GM19240 (cell line): ENCODE measurements around the gene HNRNPDL.
"Not testable (repeated sequence)": the region's sequence is repeated elsewhere in the genome, so short reads cannot be mapped to it uniquely, and the experiment has no call there.

ENCODE experiments used
- DNase-seq: peaks from one replicate; pipeline ENCODE4 v3.0.0; 2011; ENCODE audit warnings: low spot score; ENCODE audit not compliant: insufficient read length

HNRNPDL gene

DNA sequence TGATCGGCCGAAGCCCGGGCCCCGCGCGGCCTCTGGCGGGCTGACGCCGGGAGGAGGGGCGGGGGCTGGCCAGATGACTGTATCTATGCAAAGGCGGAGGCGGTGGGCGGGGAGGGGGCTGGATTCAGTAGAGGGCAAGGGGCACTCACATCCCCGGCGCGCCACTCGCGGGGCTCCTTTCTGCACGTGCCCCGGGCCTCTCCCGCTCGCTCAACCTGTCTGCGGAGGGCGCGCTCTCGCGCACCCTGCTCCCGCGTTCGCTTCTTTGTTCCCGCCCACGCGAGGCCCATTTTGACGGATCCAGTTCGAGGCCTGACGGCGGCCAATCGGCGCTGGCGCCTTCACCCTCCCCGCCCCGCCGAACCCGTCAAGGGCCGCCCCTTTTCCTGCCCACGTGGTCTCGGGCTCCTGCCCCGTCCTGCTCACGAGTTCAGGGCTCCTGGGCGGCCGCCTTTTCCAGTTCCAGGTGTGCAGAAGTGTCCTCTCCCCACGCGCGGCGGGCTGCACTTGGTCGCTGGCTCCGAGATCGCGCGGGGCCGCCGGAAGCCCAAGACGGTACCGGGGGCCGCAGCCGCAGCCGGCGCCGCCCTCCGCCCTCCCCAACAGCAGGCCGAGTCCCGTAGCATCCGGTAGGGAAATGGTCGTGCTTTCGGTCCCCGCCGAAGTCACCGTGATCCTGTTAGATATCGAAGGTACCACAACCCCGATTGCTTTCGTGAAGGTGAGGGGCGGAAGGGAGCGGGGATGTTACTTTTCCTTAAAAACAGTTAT is at the start of gene HNRNPDL, which contains the start of gene ENOPH1:
Gene HNRNPDL, minus strand, starts transcription at position 270 of the 771 bp plus-strand sequence. CDS start 772 bp downstream, outside the sequence.
Gene ENOPH1, plus strand, starts transcription at position 398 of the 771 bp plus-strand sequence. Its CDS starts 240 bp downstream, at position 638.
- DNase-seq: peak; percentile 65

DNA sequence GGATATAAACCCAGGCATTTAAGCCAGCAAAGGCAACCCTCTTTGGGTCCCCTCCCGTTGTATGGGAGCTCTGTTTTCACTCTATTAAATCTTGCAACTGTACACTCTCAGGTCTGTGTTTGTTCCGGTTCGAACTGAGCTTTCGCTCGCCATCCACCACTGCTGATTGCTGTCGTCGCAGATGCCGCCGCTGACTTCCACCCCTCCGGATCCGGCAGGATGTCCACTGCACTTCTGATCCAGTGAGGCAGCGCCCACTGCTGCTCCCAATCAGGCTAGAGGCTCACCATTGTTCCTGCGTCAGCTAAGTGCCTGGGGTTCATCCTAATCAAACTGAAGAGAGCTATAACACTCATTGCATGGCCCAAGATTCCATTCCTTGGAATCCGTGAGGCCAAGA is 49.3 kb upstream of the HNRNPDL start:
- DNase-seq: no peak

DNA sequence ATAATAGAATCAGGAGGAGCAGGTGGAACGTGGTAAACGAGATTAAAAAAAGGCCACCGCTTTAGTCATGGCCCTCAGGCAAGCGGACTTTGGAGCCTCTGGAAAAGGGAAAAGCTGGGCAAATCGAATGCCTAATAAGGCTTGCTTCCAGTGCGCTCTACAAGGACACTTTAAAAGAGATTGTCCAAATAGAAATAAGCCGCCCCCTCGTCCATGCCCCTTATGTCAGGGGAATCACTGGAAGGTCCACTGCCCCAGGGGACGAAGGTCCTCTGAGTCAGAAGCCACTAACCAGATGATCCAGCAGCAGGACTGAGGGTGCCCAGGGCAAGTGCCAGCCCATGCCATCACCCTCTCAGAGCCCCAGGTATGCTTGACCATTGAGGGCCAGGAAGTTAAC is 47.2 kb upstream of the HNRNPDL start:
- DNase-seq: not testable (repeated sequence)

DNA sequence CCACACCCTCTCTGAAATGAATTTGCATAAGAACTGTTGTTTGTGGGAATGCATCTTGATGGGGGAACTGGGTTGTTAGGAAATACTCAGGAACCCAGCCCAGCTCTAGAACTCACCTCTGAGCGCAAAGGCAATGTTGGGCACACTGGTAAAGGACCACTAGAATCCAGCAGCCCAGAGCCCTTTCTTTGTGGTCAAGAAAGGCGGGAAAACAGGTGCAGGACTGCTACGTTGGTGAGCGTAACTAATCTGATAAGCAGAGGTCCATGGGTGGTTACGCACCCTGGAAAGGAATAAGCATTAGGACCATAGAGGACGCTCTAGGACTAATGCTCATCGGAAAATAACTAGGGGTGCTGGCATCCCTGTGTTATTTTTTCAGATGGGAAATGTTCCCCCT is 45.7 kb upstream of the HNRNPDL start:
- not testable (repeated sequence) for DNase-seq

DNA sequence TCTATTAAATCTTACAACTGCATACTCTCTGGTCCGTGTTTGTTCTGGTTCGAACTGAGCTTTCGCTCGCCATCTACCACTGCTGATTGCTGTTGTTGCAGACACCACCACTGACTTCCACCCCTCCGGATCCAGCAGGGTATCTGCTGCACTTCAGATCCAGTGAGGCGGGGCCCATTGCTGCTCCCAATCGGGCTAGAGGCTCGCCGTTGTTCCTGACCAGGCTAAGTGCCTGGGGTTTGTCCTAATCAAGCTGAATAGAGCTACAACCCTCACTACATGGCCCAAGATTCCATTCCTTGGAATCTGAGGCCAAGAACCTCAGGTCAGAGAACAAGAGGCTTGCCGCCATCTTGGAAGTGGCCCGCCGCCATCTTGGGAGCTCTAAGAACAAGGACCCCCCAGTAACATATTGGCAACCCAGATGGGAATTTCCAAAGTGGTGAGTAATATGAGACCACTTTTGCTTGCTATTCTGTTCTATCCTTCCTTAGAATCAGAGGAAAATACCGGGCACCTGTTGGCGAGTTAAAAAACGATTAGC is 43.4 kb upstream of the HNRNPDL start:
- DNase-seq: no peak

DNA sequence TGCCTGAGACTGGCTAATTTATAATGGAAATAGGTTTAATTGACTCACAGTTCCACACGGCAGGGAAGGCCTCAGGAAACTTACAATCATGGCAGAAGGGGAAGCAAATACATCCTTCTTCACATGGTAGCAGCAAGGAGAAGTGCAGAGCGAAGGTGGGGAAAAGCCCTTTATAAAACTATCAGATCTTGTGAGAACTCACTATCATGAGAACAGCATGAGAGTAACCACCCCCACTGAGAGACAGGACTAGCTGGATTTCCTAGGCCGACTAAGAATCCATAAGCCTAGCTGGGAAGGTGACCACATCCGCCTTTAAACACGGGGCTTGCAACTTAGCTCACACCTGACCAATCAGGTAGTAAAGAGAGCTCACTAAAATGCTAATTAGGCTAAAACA is 42.8 kb upstream of the HNRNPDL start:
- not testable (repeated sequence) for DNase-seq

DNA sequence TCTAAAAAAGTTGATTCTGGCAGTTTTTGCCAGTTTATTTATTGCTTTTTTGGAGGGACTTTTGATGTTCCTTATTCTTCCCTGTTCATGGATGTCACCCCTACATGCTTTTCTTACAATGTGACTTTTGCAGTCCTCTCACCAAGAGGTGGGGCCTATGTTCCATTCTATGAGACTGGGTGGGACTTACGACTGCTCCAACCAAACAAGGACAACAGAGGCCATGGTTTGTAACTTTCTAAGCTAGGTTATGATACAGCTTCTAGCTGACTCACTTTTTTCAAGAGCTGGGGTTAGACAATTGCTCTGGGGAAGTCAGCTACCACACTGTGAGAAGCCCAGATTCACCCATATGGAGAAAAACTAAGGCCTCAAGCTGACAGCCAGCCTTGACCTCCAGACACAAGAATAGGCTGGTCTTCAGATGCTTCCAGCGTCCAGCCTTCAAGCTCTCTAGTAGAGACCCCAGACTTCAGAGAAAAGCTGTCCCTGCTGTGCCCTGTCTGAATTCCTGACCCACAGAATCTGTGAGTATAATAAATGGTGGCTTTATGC is 39.6 kb upstream of the HNRNPDL start:
- no peak for DNase-seq

DNA sequence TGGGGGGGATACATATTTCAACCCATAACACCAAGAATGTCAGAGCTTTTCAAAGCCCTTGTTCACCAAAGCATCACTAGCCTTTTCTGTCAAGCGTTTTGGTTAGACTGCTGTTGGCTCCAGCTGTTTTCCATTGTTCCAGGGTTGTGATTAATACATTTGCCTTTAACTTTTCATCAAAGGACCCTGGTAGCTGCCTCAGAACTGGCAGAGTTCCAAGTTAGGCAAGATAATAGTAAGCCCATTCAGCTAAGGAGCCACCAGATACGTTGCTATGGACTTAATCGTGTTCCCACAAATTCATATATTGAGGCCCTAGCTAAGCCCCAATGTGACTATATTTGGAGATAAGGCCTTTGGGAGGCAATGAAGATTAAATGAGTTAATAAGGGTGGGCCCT is 37.2 kb upstream of the HNRNPDL start:
- no peak for DNase-seq

DNA sequence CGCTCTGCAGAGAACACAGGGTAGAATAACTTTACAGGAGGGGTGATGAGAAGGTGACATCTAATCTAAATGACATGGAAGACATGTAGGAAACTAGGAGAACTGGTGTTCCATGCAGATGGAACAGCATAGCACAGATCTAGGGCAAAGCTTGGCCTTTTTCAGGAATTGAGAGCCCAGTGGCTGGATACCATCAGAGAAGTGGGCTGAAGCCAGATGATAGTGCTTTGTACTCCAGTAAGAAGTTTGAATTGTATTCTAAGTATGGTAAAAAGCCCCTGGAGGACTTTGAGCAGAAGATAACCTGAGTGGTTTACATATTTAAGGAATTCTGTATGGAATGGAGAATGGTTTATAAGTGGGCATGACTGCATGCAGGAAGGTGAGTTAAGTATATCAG is 33.0 kb upstream of the HNRNPDL start:
- no peak for DNase-seq

DNA sequence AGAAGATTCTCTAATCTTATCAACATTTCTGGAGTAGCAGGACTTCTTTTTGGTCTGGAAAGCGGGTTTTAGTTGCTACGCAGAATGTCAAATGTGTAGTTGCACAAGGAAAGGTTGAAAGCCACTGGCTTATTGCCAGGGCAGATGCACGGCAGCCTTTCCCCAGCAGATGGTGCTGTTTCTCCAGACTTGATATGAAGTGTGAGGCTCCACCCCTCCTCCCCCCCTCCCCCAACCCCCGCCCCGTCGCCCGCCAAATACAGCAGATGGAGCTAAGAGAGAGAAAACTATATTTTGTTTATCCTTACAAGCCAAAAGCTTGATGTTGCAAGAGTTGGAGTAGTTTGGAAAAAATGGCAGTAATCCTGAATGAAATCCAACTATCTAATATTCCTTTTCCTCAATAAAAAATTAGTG is 32.2 kb upstream of the HNRNPDL start:
- peak; percentile 50 for DNase-seq

DNA sequence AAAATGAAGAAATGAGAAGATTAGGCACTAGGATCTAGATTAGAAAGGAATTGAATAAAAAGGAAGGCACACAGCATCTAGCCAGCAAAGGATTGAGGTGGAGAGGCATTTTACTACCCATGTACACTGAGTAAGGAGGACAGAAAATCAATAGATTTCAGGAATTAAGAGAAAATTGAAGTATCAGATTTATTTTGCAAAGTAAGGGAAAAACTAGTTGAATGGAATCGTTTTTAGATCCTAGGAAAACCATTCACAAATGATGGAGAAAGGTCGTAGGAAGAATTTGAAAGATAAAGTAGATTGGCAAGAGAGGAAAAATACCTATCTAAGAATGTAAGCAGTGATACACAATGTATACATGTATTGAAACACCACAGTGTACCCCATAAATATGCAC is 31.4 kb upstream of the HNRNPDL start:
- no peak for DNase-seq

DNA sequence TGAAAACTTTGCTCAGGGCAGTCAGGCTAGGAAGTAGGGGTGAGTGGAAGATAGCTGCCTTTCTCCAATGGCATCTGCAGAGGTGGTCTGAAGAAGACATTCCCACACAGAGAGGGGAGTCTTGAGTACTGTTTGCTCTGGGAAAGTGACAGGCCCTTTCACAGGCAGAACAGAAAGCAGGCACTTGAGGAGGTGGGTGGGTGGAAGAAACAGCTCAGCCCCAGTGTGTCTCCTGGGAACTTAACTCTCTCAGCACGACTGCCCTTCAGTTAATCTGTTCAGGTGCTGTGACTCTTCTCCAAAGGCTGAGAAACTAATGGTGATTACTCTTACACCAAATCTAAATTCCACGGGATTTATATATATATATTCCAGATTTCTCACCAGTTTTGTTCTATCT is 28.5 kb upstream of the HNRNPDL start:
- no peak for DNase-seq

DNA sequence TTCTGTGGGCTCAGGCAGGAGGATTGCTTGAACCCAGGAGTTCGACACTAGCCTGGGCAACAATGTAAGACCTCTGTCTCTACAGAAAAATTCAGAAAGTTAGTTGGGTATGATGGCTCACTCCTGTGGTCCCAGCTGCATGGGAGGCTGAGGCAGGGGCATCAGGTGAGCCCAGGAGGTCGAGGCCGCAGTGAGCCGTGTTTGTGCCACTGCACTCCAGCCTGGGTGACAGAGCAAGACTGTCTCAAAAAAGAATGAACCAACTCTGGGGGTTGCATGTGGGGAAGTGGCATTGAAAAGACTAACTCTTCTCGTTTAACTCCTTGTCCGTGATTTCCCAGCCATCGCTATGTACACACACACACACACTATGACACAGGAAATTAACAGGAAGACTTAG is 27.0 kb upstream of the HNRNPDL start:
- DNase-seq: no peak

DNA sequence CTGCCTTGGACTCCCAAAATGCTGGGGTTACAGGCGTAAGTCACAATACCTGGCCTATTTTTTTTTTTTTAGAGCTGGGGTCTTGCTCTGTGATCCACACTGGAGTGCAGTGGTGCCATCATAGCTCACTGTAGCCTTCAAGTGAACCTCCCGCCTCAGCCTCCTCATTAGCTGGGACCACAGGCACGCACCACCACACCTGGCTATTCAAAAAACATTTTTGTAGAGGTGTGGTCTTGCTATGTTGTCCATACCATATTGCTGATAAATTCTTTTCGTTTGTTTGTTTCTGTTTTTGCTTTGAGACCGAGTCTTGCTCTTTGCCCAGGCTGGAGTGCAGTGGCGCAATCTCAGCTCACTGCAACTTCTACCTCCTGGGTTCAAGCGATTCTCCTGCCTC is 21.8 kb upstream of the HNRNPDL start:
- no peak for DNase-seq

DNA sequence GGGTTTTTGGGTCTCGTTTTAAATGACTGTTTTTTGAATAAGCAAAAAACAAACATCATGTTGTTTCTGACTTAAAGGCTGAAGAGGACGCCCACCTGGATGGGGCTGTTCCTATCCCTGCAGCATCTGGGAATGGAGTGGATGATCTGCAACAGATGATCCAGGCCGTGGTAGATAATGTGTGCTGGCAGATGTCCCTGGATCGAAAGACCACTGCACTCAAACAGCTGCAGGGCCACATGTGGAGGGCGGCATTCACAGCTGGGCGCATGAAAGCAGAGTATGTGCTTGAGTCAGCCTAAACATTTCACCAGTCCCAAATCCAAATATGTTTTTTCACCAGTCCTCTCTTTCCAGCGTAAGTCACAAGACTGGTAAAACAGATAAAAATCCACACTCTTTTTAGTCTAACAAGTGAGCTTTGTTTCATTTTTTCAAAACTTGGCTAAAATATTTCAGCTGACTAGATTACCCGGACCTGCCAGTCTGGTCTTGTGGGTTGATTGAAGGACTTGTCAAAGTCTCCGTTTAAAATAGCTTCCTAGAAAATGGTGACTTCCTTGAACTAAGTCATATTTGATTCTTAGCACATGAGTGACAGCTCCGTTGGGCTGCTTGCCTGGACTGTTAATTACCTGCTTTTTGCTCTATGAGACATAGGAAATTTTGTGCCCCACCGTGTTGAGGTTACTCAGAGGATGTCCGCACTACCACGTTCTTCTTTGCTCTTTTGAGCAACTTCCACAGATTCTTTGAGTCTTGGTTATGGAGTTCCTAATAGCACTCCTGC is 20.9 kb upstream of the HNRNPDL start:
- no peak for DNase-seq

DNA sequence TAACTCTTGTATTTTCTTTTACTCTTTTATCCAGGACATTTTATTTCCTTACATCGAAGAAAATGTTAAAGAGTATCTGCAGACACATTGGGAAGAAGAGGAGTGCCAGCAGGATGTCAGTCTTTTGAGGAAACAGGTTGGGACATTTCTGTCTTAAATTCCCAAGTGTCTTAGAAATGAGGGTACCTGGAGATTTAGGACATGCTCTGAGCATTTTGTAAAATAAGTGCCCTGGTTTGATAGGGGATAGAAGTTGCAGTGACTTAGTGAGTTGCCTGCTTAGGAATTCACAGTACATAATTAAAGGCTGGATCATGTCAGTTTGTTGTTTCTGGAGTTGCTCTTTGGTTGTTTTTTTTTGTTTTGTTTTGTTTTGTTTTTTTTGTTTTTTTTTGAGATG is 17.6 kb upstream of the HNRNPDL start:
- DNase-seq: no peak

DNA sequence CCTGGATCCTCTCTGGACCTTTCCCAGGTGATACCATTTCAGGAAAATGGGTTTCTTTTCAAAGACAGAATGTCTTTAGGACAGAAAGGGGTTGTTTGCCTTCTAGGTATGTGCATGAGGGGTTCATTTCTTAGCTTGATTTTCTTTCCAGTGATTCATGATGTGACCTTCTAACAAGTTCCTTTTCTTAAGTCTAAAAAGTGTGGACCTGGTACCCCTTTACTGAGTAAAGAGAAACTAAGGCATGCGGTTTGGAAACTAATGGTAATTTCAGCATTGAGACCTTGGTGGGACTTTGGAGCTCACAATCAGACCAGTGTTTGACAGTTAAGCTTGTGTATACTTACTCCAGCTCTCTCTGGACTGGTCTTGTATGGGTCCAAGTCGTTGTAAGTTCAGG is 8.8 kb upstream of the HNRNPDL start:
- DNase-seq: no peak

DNA sequence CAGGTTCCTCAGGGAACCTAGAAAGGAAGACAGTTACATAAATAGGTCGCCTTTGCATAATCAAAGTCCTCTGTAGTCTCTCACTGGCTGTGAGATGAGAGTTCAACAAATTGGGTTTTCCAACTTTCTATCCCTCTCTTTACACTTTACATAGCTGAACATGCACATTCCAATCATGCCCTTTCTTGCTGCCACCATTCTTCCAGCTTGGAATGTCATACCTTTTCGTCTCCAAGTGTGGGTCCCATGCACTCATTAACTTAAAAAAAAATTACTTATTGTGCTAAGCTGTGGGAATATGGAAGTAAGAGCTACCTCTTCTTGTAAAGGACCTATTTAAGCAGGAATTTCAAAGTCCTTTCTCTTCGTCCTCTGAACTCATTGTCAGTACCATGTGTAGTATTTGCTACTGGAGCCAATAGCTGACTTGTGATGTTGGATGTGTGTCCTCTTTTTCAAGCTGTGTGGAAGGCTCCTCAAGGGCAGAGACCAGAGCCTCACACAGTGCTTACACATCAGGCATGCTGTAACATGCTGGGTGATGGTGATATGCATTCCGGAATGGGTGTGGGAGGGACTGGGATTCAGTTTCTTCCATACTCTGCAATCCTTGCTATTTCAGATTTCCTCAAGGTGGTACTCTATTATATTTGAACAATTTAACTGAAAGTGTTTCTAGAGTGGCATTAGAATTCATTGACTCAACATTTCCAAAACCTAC is 7.2 kb upstream of the HNRNPDL start:
- no peak for DNase-seq

DNA sequence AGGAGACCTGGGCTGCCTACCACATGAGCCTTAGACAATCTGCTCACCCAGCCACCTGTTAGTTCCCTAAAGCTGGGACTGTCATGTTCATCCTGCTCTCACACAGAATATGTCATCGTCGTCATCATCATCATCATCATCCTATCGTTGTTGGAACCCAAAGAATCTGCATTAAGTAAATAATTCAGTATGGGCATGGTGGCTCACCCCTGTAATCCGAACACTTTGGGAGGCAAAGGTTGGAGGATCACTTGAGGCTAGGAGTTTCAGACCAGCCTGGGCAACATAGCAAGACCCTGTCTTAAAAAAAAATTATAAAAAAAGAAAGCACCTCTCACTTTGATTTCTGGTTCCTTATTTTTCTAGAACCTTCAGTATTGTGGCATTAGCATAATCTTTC is 6.5 kb upstream of the HNRNPDL start:
- DNase-seq: no peak

DNA sequence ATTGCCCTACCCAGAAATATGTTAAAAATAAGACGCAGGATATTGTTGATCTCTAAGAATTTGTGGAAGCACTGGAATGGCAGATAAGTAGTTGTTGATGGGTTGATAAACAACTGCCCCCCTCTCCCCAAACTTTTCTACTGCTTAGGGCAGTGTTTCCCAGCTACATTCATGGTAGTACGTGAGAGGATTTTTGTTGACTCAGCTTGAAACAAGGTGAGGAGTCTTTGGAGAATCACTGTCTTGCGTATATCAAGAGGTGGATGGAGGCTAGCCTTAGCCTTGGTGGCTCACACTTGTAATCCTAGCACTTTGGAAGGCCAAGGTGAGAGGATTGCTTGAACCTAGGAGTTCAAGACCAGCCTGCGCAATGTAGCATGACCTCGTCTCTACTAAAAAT is 5.9 kb upstream of the HNRNPDL start:
- no peak for DNase-seq

DNA sequence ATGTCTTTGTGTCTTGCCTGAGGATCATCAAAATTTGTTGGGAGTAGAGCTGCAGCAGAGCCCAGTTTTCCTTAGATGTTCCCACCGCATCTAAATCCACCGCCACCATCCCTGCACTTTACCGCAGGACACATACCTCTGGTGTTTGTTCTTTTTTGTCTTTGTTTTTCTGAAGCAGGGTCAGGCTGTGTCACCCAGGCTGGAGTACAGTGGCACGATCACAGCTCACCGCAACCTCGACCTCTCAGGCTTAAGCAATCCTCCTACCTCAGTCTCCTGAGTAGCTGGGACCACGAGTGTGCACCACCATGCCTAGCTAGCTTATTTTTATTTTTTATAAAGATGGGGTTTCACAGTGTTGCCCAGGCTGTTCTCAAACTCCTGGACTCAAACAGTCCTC is 4.7 kb upstream of the HNRNPDL start:
- no peak for DNase-seq
